SK-N-SH treated with all-trans-retinoic acid at 6 μM for 48 hours (cell line): ENCODE measurements around the gene MOV10L1.

Experiments
- ATAC-seq: fragments of 200-7000 bp; cut with Tn5 transposase; 3 replicates; pipeline ENCODE4 v1.9.1; 2020; ENCODE audit warnings: mild to moderate bottlenecking, moderate library complexity
- CSDC2 ChIP-seq: fragments of 250-450 bp; sonication (Bioruptor Pico); IDR thresholded peaks from 2 replicates; pipeline ENCODE4 v1.5.0; 2020; ENCODE audit warnings: mild to moderate bottlenecking, moderate library complexity
- ESRRG ChIP-seq: fragments of 250-450 bp; sonication (Bioruptor Pico); IDR thresholded peaks from 2 replicates; pipeline ENCODE4 v1.6.1; 2021; ENCODE audit warnings: mild to moderate bottlenecking
- GLIS3 ChIP-seq: fragments of 250-450 bp; sonication (Bioruptor Pico); IDR thresholded peaks from 2 replicates; pipeline ENCODE4 v1.5.0; 2020; ENCODE audit warnings: mild to moderate bottlenecking, moderate library complexity
- ISL1 ChIP-seq: fragments of 250-450 bp; sonication (Bioruptor Pico); IDR thresholded peaks from 2 replicates; pipeline ENCODE4 v2.1.2; 2022; ENCODE audit warnings: mild to moderate bottlenecking, moderate library complexity
- OSR1 ChIP-seq: fragments of 250-450 bp; sonication (Bioruptor Pico); IDR thresholded peaks from 2 replicates; pipeline ENCODE4 v1.8.0; 2022; ENCODE audit warnings: moderate library complexity, mild to moderate bottlenecking, inconsistent platforms
- PPARA ChIP-seq: fragments of 250-450 bp; sonication (Bioruptor Pico); IDR thresholded peaks from 2 replicates; pipeline ENCODE4 v1.5.0; 2020; ENCODE audit warnings: mild to moderate bottlenecking, borderline replicate concordance
- RARB ChIP-seq: fragments of 250-450 bp; sonication (Bioruptor Pico); IDR thresholded peaks from 2 replicates; pipeline ENCODE4 v1.8.0; 2021; ENCODE audit warnings: mild to moderate bottlenecking, moderate library complexity
- SNAI2 ChIP-seq: fragments of 250-450 bp; sonication (Bioruptor Pico); IDR thresholded peaks from 2 replicates; pipeline ENCODE4 v1.5.0; 2020; ENCODE audit warnings: mild to moderate bottlenecking, moderate library complexity
- TCF4 ChIP-seq: fragments of 250-450 bp; sonication (Bioruptor Pico); IDR thresholded peaks from 2 replicates; pipeline ENCODE4 v1.8.0; 2021; ENCODE audit warnings: mild to moderate bottlenecking, moderate library complexity, borderline replicate concordance
- TOX ChIP-seq: fragments of 250-450 bp; sonication (Bioruptor Pico); IDR thresholded peaks from 2 replicates; pipeline ENCODE4 v1.8.0; 2021; ENCODE audit warnings: mild to moderate bottlenecking, moderate library complexity, borderline replicate concordance
- ZC3H10 ChIP-seq: fragments of 250-450 bp; sonication (Bioruptor Pico); IDR thresholded peaks from 2 replicates; pipeline ENCODE4 v1.5.1; 2021; ENCODE audit warnings: mild to moderate bottlenecking, moderate library complexity
- ZFP3 ChIP-seq: fragments of 250-450 bp; sonication (Bioruptor Pico); IDR thresholded peaks from 2 replicates; pipeline ENCODE4 v1.5.0; 2020; ENCODE audit warnings: mild to moderate bottlenecking, moderate library complexity
- ZFP30 ChIP-seq: fragments of 450-650 bp; formaldehyde crosslinking; IDR thresholded peaks from 2 replicates; pipeline ENCODE4 v1.5.0; 2022; ENCODE audit warnings: mild to moderate bottlenecking, moderate library complexity
- ZNF565 ChIP-seq: fragments of 450-650 bp; formaldehyde crosslinking; conservative IDR thresholded peaks from 2 replicates; pipeline ENCODE4 v1.5.0; 2020; ENCODE audit warnings: low read depth, mild to moderate bottlenecking, moderate library complexity
- ZNF70 ChIP-seq: fragments of 450-650 bp; formaldehyde crosslinking; IDR thresholded peaks from 2 replicates; pipeline ENCODE4 v1.5.0; 2020; ENCODE audit warnings: mild to moderate bottlenecking, moderate library complexity
- ZNF8 ChIP-seq: fragments of 450-650 bp; formaldehyde crosslinking; IDR thresholded peaks from 2 replicates; pipeline ENCODE4 v1.5.0; 2020; ENCODE audit warnings: mild to moderate bottlenecking, moderate library complexity
- TF ChIP-seq, protein P1 (sequence below): fragments of 250-450 bp; sonication (Bioruptor Pico); IDR thresholded peaks from 2 replicates; pipeline ENCODE4 v1.5.1; 2021; ENCODE audit warnings: mild to moderate bottlenecking, moderate library complexity
- TF ChIP-seq, protein P2 (sequence below): fragments of 250-450 bp; sonication (Bioruptor Pico); IDR thresholded peaks from 2 replicates; pipeline ENCODE4 v1.8.0; 2021; ENCODE audit warnings: low read depth, mild to moderate bottlenecking, moderate library complexity, borderline replicate concordance
- TF ChIP-seq, protein P3 (sequence below): fragments of 250-450 bp; sonication (Bioruptor Pico); IDR thresholded peaks from 2 replicates; pipeline ENCODE4 v1.5.0; 2020; ENCODE audit warnings: mild to moderate bottlenecking, moderate library complexity

The MOV10L1 gene

DNA sequence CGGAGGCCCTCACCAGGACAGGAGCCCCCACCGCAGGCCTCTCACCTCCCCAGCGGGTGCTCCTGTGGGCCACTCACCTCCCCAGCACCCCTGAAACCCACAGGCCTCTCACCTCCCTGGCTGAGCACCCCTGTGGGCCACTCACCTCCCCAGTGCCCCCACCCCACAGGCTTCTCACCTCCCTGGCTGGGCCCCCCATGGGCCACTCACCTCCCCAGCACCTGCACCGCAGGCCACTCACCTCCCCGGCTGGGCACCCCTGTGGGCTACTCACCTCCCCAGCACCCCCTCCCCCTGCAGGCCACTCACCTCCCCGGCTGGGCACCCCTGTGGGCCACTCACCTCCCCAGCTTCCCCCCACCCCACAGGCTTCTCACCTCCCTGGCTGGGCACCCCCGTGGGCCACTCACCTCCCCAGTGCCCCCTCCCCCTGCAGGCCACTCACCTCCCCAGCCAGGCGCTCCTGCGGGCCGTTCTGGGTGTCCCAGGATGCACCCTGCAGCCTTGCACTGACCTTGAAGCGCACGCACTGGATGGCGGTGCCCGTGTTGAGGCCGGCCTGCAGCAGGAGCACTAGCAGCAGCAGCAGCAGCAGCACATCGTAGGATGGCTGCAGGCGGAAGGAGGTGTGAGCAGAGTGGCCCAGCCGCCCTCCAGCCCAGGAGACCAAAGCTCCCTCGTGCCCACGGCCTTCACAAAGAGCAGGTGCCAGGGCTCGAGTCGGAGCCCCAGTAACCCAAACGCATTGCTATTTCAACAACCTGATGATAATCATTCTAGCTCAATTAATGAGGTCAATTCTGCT is 26.0 kb upstream of the MOV10L1 start:
- no peak for ATAC-seq
- TF ChIP-seq ZNF565 (CRISPR knock-in tag) (no peak), OSR1 (CRISPR knock-in tag) (no peak), ZC3H10 (CRISPR knock-in tag) (no peak), CSDC2 (no peak), ZFP30 (CRISPR knock-in tag) (no peak), TCF4 (CRISPR knock-in tag) (no peak), ZNF70 (no peak), PPARA (no peak), ZNF8 (CRISPR knock-in tag) (no peak)
- TF ChIP-seq, protein P1, sequence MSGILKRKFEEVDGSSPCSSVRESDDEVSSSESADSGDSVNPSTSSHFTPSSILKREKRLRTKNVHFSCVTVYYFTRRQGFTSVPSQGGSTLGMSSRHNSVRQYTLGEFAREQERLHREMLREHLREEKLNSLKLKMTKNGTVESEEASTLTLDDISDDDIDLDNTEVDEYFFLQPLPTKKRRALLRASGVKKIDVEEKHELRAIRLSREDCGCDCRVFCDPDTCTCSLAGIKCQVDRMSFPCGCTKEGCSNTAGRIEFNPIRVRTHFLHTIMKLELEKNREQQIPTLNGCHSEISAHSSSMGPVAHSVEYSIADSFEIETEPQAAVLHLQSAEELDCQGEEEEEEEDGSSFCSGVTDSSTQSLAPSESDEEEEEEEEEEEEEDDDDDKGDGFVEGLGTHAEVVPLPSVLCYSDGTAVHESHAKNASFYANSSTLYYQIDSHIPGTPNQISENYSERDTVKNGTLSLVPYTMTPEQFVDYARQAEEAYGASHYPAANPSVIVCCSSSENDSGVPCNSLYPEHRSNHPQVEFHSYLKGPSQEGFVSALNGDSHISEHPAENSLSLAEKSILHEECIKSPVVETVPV (CRISPR knock-in tag), result no peak
- TF ChIP-seq, protein P2, sequence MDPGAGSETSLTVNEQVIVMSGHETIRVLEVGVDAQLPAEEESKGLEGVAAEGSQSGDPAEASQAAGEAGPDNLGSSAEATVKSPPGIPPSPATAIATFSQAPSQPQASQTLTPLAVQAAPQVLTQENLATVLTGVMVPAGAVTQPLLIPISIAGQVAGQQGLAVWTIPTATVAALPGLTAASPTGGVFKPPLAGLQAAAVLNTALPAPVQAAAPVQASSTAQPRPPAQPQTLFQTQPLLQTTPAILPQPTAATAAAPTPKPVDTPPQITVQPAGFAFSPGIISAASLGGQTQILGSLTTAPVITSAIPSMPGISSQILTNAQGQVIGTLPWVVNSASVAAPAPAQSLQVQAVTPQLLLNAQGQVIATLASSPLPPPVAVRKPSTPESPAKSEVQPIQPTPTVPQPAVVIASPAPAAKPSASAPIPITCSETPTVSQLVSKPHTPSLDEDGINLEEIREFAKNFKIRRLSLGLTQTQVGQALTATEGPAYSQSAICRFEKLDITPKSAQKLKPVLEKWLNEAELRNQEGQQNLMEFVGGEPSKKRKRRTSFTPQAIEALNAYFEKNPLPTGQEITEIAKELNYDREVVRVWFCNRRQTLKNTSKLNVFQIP (CRISPR knock-in tag), result no peak

DNA sequence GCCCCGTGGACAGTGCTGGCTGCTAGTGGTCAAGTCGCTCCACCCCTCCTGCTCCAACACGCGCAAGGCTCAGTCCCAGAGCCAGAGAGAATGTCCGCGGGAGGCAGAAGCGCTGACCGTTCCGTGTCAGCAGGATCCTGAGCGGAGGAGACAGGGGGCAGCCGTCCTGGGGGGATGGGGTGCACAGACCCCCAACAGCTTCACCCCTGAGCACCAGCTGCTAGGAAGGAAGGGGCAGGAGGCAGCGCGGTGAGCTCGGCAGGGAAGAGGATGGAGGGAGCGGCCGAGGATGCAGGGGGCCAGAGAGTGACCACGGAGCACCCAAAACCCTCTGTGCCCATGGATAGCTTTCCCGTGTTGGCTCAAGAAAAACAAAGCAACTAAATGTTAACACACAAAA is 25.4 kb upstream of the MOV10L1 start:
- no peak for ATAC-seq
- TF ChIP-seq, protein P1 (CRISPR knock-in tag), result no peak
- no peak for TF ChIP-seq RARB (CRISPR knock-in tag)
- TF ChIP-seq ZNF70, result no peak
- no peak for TF ChIP-seq ZFP3 (CRISPR knock-in tag)
- no peak for TF ChIP-seq ESRRG (CRISPR knock-in tag)
- no peak for TF ChIP-seq TCF4 (CRISPR knock-in tag)
- no peak for TF ChIP-seq ISL1
- TF ChIP-seq, protein P3, sequence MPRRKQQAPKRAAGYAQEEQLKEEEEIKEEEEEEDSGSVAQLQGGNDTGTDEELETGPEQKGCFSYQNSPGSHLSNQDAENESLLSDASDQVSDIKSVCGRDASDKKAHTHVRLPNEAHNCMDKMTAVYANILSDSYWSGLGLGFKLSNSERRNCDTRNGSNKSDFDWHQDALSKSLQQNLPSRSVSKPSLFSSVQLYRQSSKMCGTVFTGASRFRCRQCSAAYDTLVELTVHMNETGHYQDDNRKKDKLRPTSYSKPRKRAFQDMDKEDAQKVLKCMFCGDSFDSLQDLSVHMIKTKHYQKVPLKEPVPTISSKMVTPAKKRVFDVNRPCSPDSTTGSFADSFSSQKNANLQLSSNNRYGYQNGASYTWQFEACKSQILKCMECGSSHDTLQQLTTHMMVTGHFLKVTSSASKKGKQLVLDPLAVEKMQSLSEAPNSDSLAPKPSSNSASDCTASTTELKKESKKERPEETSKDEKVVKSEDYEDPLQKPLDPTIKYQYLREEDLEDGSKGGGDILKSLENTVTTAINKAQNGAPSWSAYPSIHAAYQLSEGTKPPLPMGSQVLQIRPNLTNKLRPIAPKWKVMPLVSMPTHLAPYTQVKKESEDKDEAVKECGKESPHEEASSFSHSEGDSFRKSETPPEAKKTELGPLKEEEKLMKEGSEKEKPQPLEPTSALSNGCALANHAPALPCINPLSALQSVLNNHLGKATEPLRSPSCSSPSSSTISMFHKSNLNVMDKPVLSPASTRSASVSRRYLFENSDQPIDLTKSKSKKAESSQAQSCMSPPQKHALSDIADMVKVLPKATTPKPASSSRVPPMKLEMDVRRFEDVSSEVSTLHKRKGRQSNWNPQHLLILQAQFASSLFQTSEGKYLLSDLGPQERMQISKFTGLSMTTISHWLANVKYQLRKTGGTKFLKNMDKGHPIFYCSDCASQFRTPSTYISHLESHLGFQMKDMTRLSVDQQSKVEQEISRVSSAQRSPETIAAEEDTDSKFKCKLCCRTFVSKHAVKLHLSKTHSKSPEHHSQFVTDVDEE (CRISPR knock-in tag), result no peak
- TF ChIP-seq, protein P2 (CRISPR knock-in tag), result no peak
- no peak for TF ChIP-seq ZC3H10 (CRISPR knock-in tag)
- TF ChIP-seq GLIS3 (CRISPR knock-in tag), result no peak
- TF ChIP-seq ZNF8 (CRISPR knock-in tag), result no peak
- TF ChIP-seq PPARA, result no peak
- no peak for TF ChIP-seq ZFP30 (CRISPR knock-in tag)
- no peak for TF ChIP-seq SNAI2

DNA sequence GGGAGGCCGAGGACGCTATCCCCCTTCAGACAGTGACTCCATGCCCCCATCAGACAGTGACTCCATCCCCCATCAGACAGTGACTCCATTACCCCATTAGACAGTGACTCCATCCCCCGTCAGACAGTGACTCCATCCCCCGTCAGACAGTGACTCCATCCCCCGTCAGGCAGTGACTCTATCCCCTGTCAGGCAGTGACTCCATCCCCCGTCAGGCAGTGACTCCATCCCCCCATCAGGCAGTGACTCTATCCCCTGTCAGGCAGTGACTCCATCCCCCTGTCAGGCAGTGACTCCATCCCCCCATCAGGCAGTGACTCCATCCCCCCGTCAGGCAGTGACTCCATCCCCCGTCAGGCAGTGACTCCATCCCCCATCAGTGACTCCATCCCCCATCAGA is 22.6 kb upstream of the MOV10L1 start:
- TF ChIP-seq, protein P2 (CRISPR knock-in tag), result no peak
- TF ChIP-seq, protein P1 (CRISPR knock-in tag), result no peak
- TF ChIP-seq ESRRG (CRISPR knock-in tag), result no peak
- no peak for TF ChIP-seq TCF4 (CRISPR knock-in tag)
- no peak for TF ChIP-seq ZFP30 (CRISPR knock-in tag)
- TF ChIP-seq ZFP3 (CRISPR knock-in tag), result no peak
- no peak for TF ChIP-seq TOX
- TF ChIP-seq CSDC2, result no peak
- TF ChIP-seq ZNF565 (CRISPR knock-in tag), result no peak
- ATAC-seq, result no peak
